ENCODE results near the gene ADAMTS12. TPM values are rescaled to one million over a fixed set of nuclear protein-coding genes. Genes with fewer than 3 reads are reported as not detected.

ADAMTS12 gene
- total RNA-seq, 1 experiment from 2014 or later = not detected

DNA sequence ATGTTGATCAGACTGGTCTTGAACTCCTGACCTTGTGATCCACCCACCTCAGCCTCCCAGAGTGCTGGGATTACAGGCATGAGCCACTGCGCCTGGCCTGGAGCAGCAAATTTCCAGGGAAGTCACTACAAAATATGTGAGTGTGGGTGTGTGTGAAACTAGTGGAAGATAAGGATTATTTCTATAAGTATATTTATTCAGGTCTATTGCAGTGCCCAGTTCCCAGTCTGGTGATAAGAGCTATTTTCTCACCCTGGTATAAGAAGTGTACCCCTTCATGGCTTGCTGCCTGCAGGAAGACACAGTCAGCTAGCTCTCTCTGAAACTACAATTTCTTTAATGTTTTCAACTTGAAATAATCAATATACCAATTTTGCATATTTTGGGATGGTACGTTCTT is 414.0 kb downstream of the ADAMTS12 start:
- TF ChIP-seq, protein P1, sequence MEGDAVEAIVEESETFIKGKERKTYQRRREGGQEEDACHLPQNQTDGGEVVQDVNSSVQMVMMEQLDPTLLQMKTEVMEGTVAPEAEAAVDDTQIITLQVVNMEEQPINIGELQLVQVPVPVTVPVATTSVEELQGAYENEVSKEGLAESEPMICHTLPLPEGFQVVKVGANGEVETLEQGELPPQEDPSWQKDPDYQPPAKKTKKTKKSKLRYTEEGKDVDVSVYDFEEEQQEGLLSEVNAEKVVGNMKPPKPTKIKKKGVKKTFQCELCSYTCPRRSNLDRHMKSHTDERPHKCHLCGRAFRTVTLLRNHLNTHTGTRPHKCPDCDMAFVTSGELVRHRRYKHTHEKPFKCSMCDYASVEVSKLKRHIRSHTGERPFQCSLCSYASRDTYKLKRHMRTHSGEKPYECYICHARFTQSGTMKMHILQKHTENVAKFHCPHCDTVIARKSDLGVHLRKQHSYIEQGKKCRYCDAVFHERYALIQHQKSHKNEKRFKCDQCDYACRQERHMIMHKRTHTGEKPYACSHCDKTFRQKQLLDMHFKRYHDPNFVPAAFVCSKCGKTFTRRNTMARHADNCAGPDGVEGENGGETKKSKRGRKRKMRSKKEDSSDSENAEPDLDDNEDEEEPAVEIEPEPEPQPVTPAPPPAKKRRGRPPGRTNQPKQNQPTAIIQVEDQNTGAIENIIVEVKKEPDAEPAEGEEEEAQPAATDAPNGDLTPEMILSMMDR (IDR thresholded peaks at IDR 0.05; ENCODE audit: insufficient read depth in 1 of 2, low read depth in 1 of 2, low read length in 1 of 2, severe bottlenecking in 1 of 2, unreplicated experiment in 1 of 2) = no peak
- H3K36me3 Mint-ChIP-seq (ENCODE audit: insufficient read depth, unreplicated experiment) = peaks cover 43% of the 10 kb centered on the region
- no peaks in the 10 kb centered on the region for H3K9me3 Mint-ChIP-seq (ENCODE audit: unreplicated experiment)
- H3K4me3 Mint-ChIP-seq (ENCODE audit: unreplicated experiment) = no peak overlapping the region
- no peaks in the 10 kb centered on the region for H3K4me1 Mint-ChIP-seq (ENCODE audit: low read depth, unreplicated experiment)
- Histone ChIP-seq H3K4me1 (no peaks in the 10 kb centered on the region), H3K9me3 (peaks cover 6% of the 10 kb centered on the region; the same call in 1 of the 2 replicates), H3K27me3 (replicated peaks; ENCODE audit: control insufficient read depth, insufficient read depth, low read length) (no peaks in the 10 kb centered on the region), H3K4me3 (ENCODE audit: low read depth, low read length) (no peak overlapping the region), H3K36me3 (ENCODE audit: control insufficient read depth, insufficient read depth, low read length) (no peaks in the 10 kb centered on the region)
- H3K27ac Mint-ChIP-seq (ENCODE audit: unreplicated experiment) = no peak overlapping the region
- ChIA-PET CTCF (no interaction called here), POLR2A (no interaction called here)
- H3K27me3 Mint-ChIP-seq (ENCODE audit: insufficient read depth, unreplicated experiment) = no peaks in the 10 kb centered on the region
- BruUV-seq (replicated peaks) = no TSS peak
- DNase-seq = no peak
- intact Hi-C loops (cut with micrococcal nuclease; ENCODE audit: unreplicated experiment) = no loop called here

DNA sequence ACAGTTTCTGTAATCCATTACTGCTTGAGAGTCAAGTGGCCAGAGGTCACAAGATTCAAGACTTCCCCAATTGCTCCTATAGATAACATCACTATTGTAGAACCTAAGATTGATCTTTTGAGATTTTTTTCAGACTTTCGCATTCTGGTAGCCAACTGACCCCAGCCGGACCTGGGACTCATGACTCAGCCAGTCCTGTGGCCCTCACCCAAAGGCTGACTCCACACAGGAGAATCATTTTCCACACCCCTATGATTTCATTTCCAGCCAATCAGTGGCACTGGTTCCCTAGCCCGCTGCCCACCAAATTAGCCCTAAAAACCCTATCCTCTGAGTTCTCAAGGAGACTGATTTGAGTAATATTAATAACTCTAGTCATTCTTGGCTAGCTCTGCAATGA is 414.8 kb downstream of the ADAMTS12 start:
- no peak for DNase-seq
- Mint-ChIP-seq H3K36me3 (ENCODE audit: insufficient read depth, unreplicated experiment) (peaks cover 51% of the 10 kb centered on the region), H3K4me1 (ENCODE audit: low read depth, unreplicated experiment) (no peaks in the 10 kb centered on the region), H3K9me3 (ENCODE audit: unreplicated experiment) (no peaks in the 10 kb centered on the region), H3K4me3 (ENCODE audit: unreplicated experiment) (no peak overlapping the region), H3K27ac (ENCODE audit: unreplicated experiment) (no peak overlapping the region), H3K27me3 (ENCODE audit: insufficient read depth, unreplicated experiment) (no peaks in the 10 kb centered on the region)
- peaks cover 6% of the 10 kb centered on the region; the same call in 1 of the 2 replicates for H3K9me3 ChIP-seq
- no peaks in the 10 kb centered on the region for H3K4me1 ChIP-seq
- BruUV-seq (replicated peaks) = no TSS peak
- POLR2A ChIA-PET = no interaction called here
- intact Hi-C loops (cut with micrococcal nuclease; ENCODE audit: unreplicated experiment) = no loop called here
- TF ChIP-seq, protein P1 (IDR thresholded peaks at IDR 0.05; ENCODE audit: insufficient read depth in 1 of 2, low read depth in 1 of 2, low read length in 1 of 2, severe bottlenecking in 1 of 2, unreplicated experiment in 1 of 2) = no peak
- no peaks in the 10 kb centered on the region for H3K36me3 ChIP-seq (ENCODE audit: control insufficient read depth, insufficient read depth, low read length)
- CTCF ChIA-PET = no interaction called here
- no peak overlapping the region for H3K4me3 ChIP-seq (ENCODE audit: low read depth, low read length)
- no peaks in the 10 kb centered on the region for H3K27me3 ChIP-seq (replicated peaks; ENCODE audit: control insufficient read depth, insufficient read depth, low read length)

GRCh38 chr5:33475706-33476105 is 416.1 kb downstream of the ADAMTS12 start:
- Mint-ChIP-seq H3K27me3 (ENCODE audit: insufficient read depth, unreplicated experiment) (no peaks in the 10 kb centered on the region), H3K36me3 (ENCODE audit: insufficient read depth, unreplicated experiment) (peaks cover 64% of the 10 kb centered on the region), H3K4me1 (ENCODE audit: low read depth, unreplicated experiment) (no peaks in the 10 kb centered on the region), H3K9me3 (ENCODE audit: unreplicated experiment) (no peaks in the 10 kb centered on the region), H3K27ac (ENCODE audit: unreplicated experiment) (no peak overlapping the region), H3K4me3 (ENCODE audit: unreplicated experiment) (no peak overlapping the region)
- no peaks in the 10 kb centered on the region for H3K4me1 ChIP-seq
- no peaks in the 10 kb centered on the region for H3K27me3 ChIP-seq (replicated peaks; ENCODE audit: control insufficient read depth, insufficient read depth, low read length)
- no peak overlapping the region for H3K4me3 ChIP-seq (ENCODE audit: low read depth, low read length)
- BruUV-seq (replicated peaks) = no TSS peak
- DNase-seq = no peak
- TF ChIP-seq, protein P1 (IDR thresholded peaks at IDR 0.05; ENCODE audit: insufficient read depth in 1 of 2, low read depth in 1 of 2, low read length in 1 of 2, severe bottlenecking in 1 of 2, unreplicated experiment in 1 of 2) = no peak
- ChIA-PET POLR2A (no interaction called here), CTCF (no interaction called here)
- no peaks in the 10 kb centered on the region; the same call in 1 of the 2 replicates for H3K36me3 ChIP-seq (ENCODE audit: control insufficient read depth, insufficient read depth, low read length)
- intact Hi-C loops (cut with micrococcal nuclease; ENCODE audit: unreplicated experiment) = no loop called here
- H3K9me3 ChIP-seq = peaks cover 6% of the 10 kb centered on the region; the same call in 1 of the 2 replicates
